Smooth muscle cell of the brain vasculature (primary cell): ENCODE measurements around the gene FNBP1.

Experiments used
- DNase-seq: peaks from one replicate; pipeline ENCODE4 v3.0.0-alpha.2; 2012; ENCODE audit warnings: low read depth, low spot score

FNBP1 gene

GRCh38 chr9:130045725-130046450 lies 2.9 kb upstream of the FNBP1 start:
- DNase-seq: no peak

GRCh38 chr9:130043654-130044623 lies 950 bp upstream of the FNBP1 start:
- no peak for DNase-seq

GRCh38 chr9:130042406-130042884 lies 544 bp downstream of the FNBP1 start:
- no peak for DNase-seq

- no peak for DNase-seq
These were observed 1.2 kb downstream of the FNBP1 start for GRCh38 chr9:130041648-130042405.

- DNase-seq: no peak
These were observed 1.9 kb downstream of the FNBP1 start for GRCh38 chr9:130040984-130041647.

- DNase-seq: no peak
These were observed 3.4 kb downstream of the FNBP1 start for GRCh38 chr9:130039528-130040147.

- DNase-seq: no peak
These were observed 6.9 kb downstream of the FNBP1 start for GRCh38 chr9:130036099-130036498.

GRCh38 chr9:130034570-130034969 lies 8.4 kb downstream of the FNBP1 start:
- no peak for DNase-seq

GRCh38 chr9:130030651-130031127 lies 12.3 kb downstream of the FNBP1 start:
- DNase-seq: no peak

GRCh38 chr9:130029223-130029973 lies 13.6 kb downstream of the FNBP1 start:
- DNase-seq: no peak

- no peak for DNase-seq
These were observed 14.3 kb downstream of the FNBP1 start for GRCh38 chr9:130028493-130029222.

GRCh38 chr9:130027533-130028365 lies 15.2 kb downstream of the FNBP1 start:
- DNase-seq: no peak

GRCh38 chr9:130026583-130027340 lies 16.2 kb downstream of the FNBP1 start:
- no peak for DNase-seq

GRCh38 chr9:130024597-130024994 lies 18.4 kb downstream of the FNBP1 start:
- no peak for DNase-seq

GRCh38 chr9:130023994-130024596 lies 18.9 kb downstream of the FNBP1 start:
- no peak for DNase-seq

GRCh38 chr9:130023144-130023787 lies 19.7 kb downstream of the FNBP1 start:
- DNase-seq: no peak
